Esophagus mucosa (tissue), 1 donor: Measurements from ENCODE around the gene BPIFB3. TPM values are rescaled to one million over a fixed set of nuclear protein-coding genes. Genes with fewer than 3 reads are reported as not detected.
"Not testable (repeated sequence)": the region's sequence is repeated elsewhere in the genome, so short reads cannot be mapped to it uniquely, and the experiment has no call there.

Experiments
- ATAC-seq: fragments of 200-7000 bp; cut with Tn5 transposase; one replicate; pipeline ENCODE4 v1.9.1; 2020
- total RNA-seq: library from RNA; stranded (reverse); gene quantifications from one replicate; pipeline ENCODE4 v1.2.4, GENCODE V29; 2023
- donor health status: DM: yes; HTN: yes; CAD: no.

The BPIFB3 gene
- total RNA-seq, 1 donor from 2014 or later: not detected

GRCh38 chr20:33030569-33030968 lies 23.1 kb upstream of the BPIFB3 start:
- no peak for ATAC-seq

DNA sequence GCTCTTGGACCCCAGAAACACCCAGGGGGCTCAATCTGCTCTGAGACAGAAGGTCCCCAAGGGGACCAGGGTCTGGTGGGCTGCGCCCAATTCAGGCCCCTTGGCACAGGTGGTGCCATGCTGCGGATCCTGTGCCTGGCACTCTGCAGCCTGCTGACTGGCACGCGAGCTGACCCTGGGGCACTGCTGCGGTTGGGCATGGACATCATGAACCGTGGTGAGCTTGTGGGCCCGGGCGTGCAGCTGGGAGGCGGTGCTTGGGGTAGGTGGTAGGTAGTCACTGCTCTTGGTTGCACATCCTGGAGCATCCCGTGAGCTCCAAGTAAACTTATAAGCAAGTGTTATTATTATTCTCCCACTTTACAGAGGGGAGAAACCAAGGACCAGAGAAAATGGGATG lies 22.2 kb upstream of the BPIFB3 start, which contains the start of gene BPIFB6:
TSS of gene BPIFB6 (plus strand) at position 118 of the 400 bp plus-strand sequence. CDS start at position 118, 0 bp downstream.
- ATAC-seq: no peak

- no peak for ATAC-seq
Observed at GRCh38 chr20:33032555-33032954, 21.1 kb upstream of the BPIFB3 start.

GRCh38 chr20:33033381-33033780 lies 20.3 kb upstream of the BPIFB3 start:
- ATAC-seq: no peak

- ATAC-seq: no peak
Observed at GRCh38 chr20:33034115-33034514, 19.6 kb upstream of the BPIFB3 start.

- ATAC-seq: no peak
Observed at GRCh38 chr20:33034901-33035492, 18.7 kb upstream of the BPIFB3 start.

GRCh38 chr20:33037456-33037855 lies 16.2 kb upstream of the BPIFB3 start:
- ATAC-seq: no peak

DNA sequence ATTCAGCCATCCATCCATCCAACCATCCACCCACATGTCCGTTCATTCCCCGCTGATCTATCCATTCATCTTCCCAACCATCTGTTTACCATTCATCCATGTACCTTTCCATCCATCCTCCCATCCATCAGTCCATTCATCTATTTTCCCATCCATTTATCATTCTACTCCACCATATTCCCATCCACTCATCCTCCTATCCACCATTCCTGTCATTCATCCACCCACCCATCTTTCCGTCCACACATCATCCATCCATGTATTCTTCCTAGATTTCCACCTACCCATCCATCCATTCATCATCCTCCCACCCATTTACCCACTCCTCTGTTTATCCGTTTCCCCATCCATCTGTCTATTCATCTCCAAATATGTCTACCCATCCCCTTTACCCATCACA lies 15.5 kb upstream of the BPIFB3 start:
- ATAC-seq: no peak

DNA sequence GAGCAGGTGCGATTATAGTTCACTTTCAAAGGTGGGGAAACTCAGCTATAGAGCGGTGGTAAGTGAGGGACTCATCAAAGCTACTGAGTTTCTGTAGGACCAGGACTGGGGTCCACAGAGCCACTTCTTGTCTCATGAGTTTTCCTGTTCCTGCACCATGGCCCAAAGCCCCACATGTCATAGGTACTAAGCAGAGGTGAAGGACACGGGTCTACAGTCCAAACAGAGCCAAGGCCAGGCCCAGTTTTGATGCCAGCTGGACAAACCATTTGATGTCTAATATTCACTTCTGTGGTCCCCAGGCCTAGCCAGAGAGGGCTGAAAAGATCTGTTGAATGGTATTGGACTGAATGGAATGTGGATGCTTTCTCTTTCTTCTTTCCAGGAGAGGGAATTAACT lies 11.3 kb upstream of the BPIFB3 start:
- ATAC-seq: no peak

DNA sequence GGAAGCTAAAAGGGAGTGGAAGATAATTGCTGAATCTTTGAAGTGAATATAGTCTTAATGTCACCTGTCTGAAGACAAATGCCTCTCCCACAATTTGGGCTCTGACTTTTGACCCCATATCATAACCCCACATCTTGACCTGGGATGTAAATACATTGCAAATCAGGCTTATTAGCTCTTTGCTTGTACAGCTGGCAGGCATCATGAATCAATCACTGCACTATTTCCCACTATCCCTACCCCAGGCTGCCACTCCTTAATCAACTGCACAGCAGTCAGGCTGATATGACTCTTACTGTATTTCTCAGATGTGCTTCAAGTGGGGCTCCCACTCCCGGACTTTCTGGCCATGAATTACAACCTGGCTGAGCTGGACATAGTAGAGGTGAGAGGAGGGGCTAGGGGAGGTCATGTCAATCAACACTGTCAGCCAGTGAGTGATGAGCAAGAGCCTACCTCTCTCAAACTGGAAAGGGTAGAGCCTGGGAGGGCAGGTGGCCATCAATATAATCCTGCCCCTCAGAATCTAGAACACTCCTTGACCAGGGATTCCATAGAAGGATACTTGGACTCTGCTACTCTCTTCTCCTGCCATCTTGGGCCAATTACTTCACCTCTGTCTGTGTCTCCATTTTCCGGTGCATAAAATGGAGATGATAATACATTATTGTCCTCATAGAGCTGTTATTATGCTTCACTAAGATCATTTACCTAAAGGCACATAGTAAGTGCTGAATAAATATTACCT lies 10.5 kb upstream of the BPIFB3 start:
- no peak for ATAC-seq

GRCh38 chr20:33043731-33044181 lies 9.9 kb upstream of the BPIFB3 start:
- no peak for ATAC-seq

DNA sequence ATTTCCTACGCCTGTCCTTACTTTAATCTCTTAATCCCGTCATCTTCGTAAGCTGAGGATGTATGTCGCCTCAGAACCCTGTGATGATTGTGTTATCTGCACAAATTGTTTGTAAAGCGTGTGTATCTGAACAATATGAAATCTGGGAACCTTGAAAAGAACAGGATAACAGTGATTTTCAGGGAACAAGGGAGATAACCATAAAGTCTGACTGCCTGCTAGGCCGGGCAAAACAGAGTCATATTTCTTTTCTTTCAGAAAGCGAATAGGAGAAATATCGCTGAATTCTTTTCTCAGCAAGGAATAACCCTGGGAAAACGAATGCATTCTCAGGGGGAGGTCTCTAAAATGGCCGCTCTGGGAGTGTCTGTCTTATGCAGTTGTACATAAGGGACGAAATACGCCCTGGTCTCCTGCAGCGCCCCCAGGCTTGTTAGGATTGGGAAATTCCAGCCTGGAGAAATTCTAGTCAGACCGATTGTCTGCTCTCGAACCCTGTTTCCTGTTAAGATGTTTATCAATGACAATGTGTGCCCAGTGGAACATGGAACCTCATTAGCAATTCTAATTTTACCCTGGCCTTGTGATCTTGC lies 8.5 kb upstream of the BPIFB3 start:
- ATAC-seq: not testable (repeated sequence)

DNA sequence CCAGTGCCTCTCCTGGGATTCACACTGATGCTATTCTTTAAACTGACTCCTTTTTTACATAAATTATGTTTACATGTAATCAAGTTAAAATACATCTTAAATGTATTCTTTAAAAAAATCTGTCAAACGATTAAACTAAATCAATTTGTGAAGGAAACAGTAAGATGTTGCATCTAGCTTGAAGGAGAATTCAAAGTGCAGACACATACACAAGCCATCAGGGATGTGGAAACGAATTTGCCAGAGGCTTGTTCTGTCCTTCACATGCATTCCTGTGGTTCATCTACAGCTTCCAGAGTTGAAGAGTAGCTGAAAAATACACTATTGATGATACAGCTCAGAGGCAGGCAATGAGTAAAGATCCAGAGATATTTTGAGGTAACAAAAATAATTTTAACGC lies 7.3 kb upstream of the BPIFB3 start:
- no peak for ATAC-seq

- ATAC-seq: no peak
Observed at GRCh38 chr20:33051333-33051732, 2.4 kb upstream of the BPIFB3 start.

DNA sequence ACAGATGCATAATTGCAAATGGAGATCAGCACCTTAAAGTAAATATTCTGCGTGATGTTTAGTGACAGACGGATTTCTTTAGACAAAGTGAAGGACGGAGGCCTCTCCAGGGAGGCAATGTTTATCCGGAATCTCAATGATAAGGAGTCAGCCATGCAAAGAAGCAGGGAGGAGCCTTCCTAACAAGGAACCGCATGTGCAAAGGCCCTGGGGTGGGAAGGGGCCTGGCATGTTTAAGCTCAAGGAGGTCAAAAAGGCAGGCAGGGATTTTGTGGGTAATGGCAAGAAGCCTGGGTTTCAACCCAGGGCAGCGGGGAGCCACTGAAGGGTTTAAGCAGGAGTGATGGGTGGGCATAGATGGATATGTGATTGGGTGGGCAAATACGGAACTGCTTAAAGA lies 678 bp downstream of the BPIFB3 start:
- no peak for ATAC-seq

- no peak for ATAC-seq
Observed at GRCh38 chr20:33054791-33055190, 1.1 kb downstream of the BPIFB3 start.

DNA sequence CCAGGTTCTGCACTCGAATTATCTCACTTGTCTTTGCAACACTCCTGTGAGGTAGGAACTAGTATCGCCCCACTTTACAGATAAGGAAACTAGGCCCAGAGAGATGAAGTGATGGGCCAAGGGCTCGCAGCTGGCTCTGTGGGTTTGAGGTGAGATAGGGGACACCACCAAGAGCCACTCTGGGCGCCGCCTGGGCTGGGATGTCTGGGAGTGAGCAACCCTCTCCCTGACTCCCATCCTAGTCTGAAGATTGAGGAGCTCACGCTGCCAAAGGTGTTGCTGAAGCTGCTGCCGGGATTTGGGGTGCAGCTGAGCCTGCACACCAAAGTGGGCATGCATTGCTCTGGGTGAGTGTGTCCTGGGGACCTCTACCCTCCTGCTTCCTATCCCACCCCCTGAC lies 5.4 kb downstream of the BPIFB3 start:
- ATAC-seq: no peak

DNA sequence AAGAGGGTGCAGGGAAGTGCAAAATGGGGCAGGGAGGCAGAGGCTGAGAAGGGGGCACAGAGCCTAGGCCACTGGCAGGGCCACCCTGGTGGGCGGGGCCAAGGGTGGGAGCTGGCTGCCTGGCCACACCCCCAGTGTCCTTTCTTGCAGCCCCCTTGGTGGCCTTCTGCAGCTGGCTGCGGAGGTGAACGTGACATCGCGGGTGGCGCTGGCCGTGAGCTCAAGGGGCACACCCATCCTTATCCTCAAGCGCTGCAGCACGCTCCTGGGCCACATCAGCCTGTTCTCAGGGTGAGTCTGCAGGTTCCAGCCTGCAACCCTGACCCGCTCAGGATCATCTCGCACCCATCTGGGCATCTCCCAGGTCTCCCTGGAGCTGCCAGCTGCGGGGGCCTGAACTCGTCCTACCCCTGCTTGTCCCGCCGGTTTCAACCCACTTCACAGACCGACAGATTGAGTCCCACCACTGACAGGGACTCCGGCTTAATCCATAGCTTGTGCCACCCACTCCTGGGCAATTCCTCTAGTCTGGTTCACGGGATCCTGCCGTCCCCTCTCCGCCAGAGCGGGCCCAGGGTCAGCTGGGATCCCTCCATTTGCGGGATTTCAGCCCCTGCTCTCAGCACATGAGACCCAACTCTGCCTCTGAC lies 6.2 kb downstream of the BPIFB3 start:
- peak; percentile 48 for ATAC-seq

DNA sequence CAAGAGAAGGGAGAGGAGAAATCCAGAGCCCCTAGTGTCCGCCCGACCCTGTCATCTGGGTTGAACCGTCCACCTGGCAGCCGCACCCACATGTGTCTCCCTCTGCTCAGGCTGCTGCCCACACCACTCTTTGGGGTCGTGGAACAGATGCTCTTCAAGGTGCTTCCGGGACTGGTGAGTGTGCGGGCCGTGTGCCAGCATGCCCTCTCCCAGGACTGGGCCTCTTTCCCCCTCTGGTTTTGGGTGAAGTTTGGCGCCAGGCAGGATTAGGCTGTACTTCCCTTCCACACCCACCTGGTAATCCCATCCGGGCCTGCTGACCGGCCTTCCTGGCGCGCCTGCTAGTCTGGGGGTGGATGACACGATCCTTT lies 7.9 kb downstream of the BPIFB3 start:
- ATAC-seq: no peak

DNA sequence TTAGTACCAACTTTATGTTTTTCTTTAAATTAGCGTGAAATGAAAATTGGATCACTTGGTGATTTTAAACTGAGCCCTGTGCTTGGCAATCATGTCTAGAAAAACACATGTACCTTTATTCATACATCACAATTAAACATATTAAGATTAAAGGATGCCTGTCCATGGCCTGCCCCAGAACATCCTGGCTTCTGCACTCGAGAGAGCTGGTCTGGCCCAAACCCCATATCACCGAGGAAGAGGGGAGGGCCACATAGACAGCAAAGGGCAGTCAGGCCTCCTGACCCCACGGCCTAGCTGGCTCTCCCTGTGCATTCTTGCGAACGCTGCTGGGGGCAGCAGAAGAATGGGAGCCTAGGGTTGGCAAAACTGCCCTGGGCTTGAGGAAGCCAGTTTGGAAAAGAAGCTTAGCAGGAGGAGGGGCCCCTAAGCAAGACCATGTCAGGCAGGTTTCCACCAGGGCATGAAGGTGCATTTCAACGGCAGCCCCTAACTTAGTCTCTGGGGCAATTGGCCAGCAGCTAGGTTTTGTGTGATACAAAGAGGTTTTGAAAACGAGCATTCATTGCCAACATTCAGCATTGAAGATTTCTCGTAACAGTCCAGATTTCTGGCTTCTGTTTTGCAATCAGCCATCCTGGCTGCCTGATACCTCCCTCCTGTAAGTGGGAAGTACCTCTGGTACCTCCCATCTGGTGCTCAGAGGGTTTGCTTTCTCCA lies 8.6 kb downstream of the BPIFB3 start:
- no peak for ATAC-seq

- no peak for ATAC-seq
Observed at GRCh38 chr20:33062825-33063149, 9.1 kb downstream of the BPIFB3 start.

- ATAC-seq: no peak
Observed at GRCh38 chr20:33063271-33063670, 9.6 kb downstream of the BPIFB3 start.
